NCI-H82 treated with DMSO at 0.1 percent for 48 hours (cell line): Measurements from ENCODE around the gene CTNNB1.
"Not testable (repeated sequence)": the region's sequence is repeated elsewhere in the genome, so short reads cannot be mapped to it uniquely, and the experiment has no call there.

Experiments
- DNase-seq: peaks from one replicate; lab custom pipeline; 2025; ENCODE audit not compliant: unreplicated experiment; lab: John Stamatoyannopoulos, UW

Gene CTNNB1

DNA sequence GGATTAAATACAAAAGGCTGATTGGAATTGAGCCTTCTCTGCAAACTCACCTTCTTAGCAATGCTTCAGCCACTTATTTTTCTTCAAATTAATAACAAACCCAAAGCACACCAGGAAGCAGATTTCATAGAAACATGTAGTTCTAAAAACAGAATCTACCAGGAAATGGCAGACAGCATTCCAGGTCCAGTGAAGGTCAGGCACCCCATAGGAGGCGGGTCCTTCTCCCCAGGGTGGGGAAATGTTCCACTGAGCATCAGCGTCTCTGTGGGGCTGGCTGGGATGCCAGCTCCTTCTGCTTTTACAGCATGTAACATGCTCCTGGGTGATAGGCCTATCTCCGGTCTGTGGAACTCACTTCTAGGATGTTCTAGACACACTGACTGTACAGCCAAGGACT is 49.2 kb downstream of the CTNNB1 start:
- DNase-seq: no peak

DNA sequence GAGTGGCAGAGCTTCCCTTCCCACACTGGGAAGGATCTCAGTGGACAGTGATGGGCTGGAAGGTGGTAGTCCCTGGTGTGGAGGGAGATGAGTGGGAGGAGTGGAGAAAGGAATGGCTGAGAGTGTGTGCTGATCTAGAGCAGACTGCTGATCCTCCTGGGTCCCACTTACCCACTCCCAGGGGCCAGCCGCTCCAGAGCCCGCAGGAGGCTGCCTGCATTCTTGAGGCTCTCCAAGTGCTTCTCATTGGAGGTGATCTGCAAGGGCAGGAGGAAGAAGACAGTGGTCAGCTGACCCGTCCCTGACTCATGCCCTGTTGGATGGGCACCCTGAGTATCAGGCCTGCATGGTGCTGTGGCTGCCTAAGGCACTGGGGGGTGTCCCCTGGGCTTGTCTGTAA is 50.0 kb downstream of the CTNNB1 start:
- no peak for DNase-seq

DNA sequence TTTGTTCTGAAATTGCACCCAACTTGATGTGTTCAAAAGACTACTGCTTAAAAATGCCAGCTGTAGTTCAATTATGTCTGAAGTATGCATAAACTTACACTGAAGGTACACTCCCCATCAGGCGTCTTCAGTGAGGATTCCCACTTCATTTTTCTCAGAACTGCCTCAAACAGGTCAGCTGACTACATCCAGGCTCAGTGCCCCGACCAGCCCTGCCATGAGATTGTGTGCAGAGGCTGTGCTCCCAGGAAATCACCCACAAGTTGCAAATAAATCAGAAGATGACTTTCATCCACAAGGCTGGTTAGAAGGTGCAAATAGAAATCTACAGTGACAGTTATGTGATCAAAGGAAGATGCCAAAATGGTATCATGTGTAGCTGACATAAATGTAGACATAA is 51.5 kb downstream of the CTNNB1 start:
- no peak for DNase-seq

DNA sequence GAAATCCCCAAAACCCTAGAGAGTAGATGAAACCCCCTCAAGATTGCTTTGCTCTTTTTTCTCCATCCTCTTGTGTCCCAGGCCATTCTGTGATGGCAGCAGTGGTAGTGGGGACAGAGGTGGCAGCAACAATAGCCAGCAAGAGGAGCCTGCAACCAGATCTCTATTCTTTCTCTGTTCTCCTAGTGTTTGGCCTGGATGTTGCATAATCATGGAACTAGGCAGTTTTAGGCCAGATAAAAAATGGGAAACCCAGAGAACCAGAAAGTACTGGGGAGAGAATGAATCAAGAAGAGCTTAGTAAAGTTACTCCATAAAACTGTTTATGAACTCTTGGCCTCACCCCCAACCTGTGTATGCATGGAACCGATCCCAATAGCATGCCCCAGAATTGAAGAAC is 52.3 kb downstream of the CTNNB1 start:
- DNase-seq: no peak

DNA sequence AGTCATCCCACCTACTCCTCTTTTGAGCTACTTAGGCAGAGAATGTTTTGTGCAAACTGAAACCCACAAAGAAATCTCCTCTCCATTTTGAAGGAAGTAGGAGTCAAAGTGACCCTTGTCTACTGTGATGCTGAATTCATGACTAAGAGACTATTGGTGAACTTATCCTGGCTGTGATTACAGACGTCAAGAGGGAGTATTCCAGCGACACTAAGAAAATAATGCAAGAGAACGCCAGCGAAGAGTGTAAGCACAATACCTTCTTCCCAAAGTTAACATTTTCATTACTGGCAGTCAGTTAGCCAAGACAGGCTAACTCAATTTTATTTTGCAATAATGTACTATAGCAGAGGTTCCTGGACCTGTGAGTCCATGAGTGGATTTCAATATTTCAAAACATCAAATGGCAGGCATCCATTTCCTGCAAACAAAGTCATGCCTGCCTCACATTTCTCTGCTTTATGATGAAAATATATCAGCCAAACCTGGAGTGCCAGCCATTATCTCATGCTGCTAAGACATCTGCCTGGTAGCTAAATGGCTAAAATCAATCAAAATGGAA is 59.0 kb downstream of the CTNNB1 start:
- no peak for DNase-seq

DNA sequence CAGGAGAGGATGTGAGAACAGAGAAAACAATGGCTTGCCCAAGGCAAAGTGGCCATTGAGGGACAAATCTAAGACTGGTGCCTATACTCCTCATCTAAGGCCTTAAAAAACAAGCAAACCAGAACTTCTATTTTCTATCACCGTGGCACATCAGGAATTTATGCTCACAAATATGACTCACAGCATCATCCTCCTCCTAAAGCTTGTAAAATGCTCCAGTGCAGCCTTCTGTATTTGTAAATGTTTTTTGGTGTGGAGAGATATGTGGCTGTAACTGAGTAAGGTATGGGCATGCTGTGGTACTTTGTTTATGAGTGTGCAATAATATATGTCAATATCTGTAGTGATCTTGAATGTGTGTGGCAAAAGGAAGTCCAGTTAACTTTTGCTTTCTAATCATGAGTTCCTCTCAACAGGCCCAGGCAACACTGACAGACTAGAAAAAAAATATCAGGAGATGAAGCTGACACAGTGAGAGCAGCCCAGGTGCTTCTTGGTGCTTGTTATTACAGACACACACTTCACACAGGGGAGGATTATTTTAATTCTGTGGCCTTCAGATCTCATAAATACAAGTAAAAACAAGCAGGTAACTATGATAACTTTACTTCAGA is 60.3 kb downstream of the CTNNB1 start:
- no peak for DNase-seq

DNA sequence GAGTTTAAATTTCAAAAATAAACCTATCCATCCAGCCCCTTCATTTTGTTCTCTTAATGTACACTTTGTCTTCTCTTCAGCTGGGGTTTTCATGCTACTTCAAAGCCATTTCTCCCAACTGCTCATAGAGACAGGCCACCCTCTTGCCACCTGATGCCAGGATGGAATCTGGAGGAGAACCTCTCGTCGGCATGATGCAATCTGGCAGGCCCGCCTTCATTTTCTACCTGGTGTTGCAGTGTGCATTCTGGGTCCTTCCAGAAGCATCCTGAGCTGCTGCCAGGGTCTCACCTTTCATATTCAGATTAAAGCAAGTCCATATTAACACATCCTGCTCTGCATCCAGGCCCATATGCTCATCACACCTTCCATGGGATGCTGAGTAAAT is 60.8 kb downstream of the CTNNB1 start:
- no peak for DNase-seq

DNA sequence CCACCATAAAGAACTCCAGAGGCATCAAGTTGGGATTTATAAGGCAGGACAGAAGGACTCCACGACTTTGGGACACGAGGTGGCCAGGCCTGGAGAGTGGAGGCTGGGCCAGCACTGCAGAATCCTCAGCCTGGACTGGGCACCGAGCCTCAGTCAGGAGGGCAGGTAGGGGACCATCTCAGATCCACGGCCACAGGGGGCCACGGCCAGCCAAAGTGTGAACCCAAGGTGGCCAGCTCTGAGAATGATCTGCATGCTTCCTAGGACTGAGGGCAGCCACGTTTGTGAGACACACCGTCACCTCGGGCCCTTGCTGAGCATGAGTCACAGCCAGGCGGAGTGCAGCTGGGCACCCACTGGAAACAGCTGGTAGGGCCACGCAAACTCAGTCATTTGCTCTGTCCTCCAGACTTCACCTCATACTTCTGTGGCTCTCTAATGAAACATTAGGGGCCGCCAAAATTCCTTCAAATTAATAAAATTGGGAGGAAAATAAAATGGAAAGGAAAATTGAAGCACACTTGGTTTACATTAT is 65.8 kb downstream of the CTNNB1 start:
- DNase-seq: no peak

DNA sequence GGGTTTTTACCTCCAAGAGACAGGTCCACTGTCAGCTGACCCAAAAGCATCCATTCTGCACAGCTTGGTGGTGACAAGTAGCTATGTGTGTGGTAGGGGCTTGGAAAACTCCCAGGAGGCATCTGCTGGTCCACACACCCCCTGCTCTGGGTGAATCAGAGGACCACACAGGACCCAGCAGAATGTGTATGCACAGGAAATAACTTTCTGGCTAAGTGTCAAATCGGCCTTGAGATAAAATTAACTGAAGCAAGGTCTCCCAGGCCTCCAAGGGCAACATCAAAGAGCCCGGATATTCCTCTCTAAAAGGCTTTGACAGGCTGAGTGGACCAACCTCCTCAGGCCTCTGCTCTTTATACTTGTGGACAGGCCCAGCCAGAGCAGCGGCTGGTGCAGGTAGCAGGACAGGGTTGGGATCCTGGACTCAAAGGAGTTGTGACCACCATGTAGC is 66.5 kb downstream of the CTNNB1 start:
- DNase-seq: no peak

DNA sequence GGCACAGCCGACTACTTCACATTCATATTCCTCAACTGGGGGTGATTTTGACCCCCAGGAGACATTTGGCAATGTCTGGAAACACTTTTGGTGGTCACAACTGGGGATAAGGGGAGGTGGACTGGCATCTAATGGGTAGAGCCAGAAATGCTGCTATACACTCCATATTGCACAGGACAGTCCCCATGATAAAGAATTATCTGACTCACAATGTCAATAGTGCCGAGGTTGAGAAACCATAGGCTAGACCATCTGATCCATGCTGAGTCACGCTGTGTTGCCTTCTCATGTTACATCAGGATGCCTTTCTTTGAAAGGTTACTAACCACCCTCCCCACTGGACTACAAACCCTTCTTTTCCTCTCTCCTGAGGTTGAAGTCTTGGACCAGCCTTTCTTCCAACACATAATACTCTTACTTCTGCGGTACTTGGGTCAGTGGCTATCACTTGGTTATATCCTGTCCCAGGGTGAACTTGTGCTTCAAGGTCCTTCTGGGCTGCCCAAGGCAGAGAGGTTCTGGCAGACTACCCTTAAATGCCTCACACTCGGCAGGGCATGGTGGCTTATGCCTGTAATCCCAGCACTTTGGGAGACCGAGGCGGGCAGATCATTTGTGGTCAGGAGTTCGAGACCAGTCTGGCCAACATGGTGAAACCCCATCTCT is 68.8 kb downstream of the CTNNB1 start:
- no peak for DNase-seq

DNA sequence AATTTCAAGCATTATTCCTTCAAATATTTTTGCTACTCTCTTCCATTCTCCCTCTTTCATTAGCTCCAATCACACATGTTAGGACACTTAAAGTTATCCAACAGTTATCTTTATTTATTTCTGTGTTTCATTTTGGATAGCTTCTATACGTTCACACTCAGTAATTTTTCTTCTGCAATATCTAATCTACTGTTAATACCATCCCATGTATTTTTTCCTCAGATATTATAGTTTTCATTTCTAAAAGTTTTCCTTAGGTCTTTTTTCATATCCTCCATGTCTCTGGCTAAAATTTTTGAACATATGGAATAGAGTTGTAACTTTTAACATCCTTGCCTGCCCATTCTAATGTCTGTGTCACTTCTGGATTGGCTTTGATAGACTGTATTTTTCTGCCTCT is 73.4 kb downstream of the CTNNB1 start:
- DNase-seq: no peak

DNA sequence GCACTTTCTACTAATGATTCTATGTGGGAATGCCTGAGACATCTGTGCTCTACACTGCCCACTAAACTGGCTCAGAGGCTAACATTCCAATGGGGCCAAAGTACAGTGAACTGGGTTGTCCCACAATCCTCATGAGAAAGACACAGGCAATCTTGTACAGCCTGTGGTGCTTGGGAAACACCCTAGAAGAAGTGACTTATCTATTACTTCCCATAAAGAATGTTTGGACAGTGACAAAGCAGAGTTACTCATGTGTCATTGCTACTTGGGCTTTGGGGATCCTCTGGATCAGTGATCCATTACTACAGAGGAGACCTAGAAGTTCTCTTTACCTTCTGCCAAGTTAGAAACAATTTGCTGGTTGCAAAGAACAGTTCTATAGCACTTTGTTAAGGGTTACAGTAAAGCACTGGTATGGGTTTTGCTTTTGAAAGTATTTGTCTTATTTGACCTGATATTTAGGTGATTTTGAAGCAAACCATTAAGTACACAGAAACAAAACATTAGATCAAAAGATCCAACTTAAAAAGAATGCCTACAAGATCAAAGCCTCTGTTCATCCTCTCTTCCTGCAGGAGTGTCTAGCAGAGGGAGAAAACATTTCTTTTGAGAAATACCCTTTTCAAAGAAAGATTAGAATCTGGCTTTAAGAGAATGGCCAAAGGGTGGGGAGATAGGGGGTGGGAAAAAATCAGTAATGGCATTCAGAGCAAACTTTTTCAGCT is 75.8 kb downstream of the CTNNB1 start:
- DNase-seq: no peak

DNA sequence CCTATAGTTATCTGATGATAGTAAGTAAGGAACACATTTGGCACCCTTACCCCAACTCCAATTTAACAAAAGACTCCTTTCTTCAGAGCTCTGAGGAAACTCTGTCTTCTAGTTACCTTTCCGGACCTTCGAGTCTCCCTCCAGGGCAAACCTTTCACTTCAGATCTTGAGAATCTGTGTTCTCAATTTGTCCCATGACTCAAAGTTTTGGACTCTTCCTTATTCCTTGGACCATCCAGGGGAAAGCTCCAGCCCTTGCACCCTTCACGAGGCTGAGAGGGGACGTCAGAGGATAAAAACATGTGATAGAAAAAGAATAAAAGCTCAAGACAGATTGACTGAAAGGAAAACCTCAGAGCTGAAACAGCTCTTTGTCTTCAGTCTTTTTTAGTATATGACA is 76.9 kb downstream of the CTNNB1 start:
- no peak for DNase-seq

DNA sequence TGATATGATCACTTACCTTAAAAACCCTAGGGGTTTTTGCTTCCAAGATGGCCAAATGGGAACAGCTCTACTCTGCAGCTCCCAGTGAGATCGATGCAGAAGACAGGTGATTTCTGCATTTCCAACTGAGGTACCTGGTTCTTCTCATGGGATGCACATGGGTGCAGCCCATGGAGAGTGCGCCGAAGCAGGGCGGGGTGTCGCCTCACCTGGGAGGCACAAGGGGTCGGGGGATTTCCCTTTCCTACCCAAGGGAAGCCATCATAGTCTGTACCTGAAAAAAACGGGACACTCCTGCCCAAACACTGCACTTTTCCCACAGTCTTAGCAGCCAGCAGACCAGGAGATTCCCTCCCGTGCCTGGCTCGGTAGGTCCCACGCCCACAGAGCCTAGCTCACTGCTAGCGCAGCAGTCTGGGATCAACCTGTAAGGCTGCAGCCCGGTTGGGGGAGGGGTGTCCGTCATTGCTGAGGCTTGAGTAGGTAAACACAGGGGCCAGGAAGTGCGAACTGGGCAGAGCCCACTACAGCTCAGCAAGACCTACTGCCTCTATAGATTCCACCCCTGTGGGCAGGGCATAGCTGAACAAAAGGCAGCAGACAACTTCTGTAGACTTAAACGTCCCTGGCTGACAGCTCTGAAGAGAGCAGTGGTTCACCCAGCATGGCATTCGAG is 78.6 kb downstream of the CTNNB1 start:
- DNase-seq: no peak

DNA sequence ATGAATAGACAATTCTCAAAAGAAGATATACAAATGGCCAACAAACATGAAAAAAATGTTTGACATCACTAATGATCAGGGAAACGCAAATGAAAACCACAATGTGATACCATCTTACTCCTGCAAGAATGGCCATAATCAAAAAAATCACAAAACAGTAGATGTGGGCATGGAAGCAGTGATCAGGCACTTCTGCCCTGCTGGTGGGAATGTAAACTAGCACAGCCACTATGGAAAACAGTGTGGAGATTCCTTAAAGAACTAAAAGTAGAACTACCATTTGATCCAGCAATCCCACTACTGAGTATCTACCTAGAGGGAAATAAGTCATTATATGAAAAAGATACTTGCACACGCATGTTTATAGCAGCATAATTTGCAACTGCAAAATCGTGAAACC is 85.6 kb downstream of the CTNNB1 start:
- DNase-seq: not testable (repeated sequence)

DNA sequence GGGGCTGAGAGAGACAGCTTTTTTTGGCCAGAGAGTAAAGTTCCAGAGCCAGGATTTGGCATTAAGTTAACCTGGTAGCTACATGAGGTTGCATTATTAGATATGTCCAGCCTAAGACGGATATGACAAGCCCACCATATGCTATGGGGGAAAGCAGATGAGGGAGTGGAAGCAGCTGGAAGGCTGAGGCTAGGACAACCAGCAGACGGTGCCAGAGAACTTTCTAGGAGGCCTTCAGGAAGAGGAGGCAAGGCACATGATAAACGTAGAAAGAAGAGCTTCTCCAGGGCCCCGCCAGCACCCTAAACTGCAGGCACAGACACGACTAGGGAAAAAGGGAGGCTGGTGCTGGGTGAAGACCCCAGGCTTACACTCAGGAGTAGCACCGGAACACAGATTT is 87.0 kb downstream of the CTNNB1 start:
- DNase-seq: no peak

DNA sequence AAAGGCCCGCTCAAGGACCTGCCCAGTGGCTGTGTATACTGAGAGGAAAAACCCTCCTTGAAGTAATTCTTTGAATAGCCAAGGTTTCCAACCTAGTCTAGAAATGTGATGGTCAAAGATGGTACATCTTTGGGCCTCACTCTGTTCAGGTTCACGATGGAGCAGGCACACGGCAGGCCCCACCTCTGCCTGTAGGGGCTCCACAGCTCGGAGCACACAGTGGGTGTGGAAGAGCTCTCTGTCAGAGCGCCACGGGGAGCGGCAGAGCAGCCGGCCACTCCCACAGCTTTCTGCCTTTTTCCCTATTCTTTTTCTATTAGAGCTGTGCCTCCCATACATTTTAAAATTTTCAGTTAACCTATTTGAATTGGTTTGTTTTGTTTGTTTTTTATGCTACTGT is 89.5 kb downstream of the CTNNB1 start:
- no peak for DNase-seq
